ENCODE data around the gene CYP4F22. TPM values are rescaled to one million over a fixed set of nuclear protein-coding genes. Genes with fewer than 3 reads are reported as not detected.

The CYP4F22 gene
- total RNA-seq, 1 experiment from 2014 or later: 4.9 TPM

GRCh38 chr19:15587663-15588062 is 79.3 kb downstream of the CYP4F22 start:
- Histone ChIP-seq H3K9ac (ENCODE audit: low read length) (no peak overlapping the region), H3K9me3 (ENCODE audit: control insufficient read depth in 1 of 2, insufficient read depth in 1 of 2, low read depth in 1 of 2, low read length in 2 of 2) (no peaks in the 10 kb centered on the region), H2AFZ (ENCODE audit: low read depth, low read length, poor library complexity, severe bottlenecking) (no peak overlapping the region), H3K27me3 (ENCODE audit: insufficient read depth, low read length) (no peaks in the 10 kb centered on the region; the same call in 1 of the 2 replicates), H3K4me3 (replicated peaks in 1 of 2; ENCODE audit: low read depth in 1 of 2, low read length in 2 of 2) (no peak overlapping the region), H4K20me1 (ENCODE audit: insufficient read depth) (no peaks in the 10 kb centered on the region), H3K9me2 (ENCODE audit: insufficient read depth) (no peaks in the 10 kb centered on the region), H3K4me1 (ENCODE audit: control insufficient read depth in 1 of 2, insufficient read depth in 2 of 2, low read length in 2 of 2) (peaks cover 0 to 9% of the 10 kb centered on the region in 2 experiments; a peak in 1 of 4 replicates), H3K4me2 (ENCODE audit: low read length) (no peak overlapping the region), H3K36me3 (ENCODE audit: control insufficient read depth in 1 of 2, insufficient read depth in 2 of 2, low read length in 2 of 2) (no peaks in the 10 kb centered on the region), H3K27ac (ENCODE audit: low read depth, low read length) (no peak overlapping the region), H3K79me2 (ENCODE audit: insufficient read depth, low read length) (no peaks in the 10 kb centered on the region)
- intact Hi-C loops (cut with micrococcal nuclease): no loop called here
- POLR2A ChIA-PET: no interaction called here
- DNase-seq (ENCODE audit: low read depth, low spot score): no peak
- no peak for ATAC-seq
- TF ChIP-seq ZNF274 (IDR thresholded peaks at IDR 0.05; ENCODE audit: low read depth, low read length) (no peak), FOSL1 (IDR thresholded peaks at IDR 0.05; ENCODE audit: low read depth) (no peak), EGR1 (IDR thresholded peaks at IDR 0.05; ENCODE audit: low read depth) (no peak), ZFX (IDR thresholded peaks at IDR 0.05) (no peak), YY1 (IDR thresholded peaks at IDR 0.05; ENCODE audit: extremely low read depth, insufficient replicate concordance, low read depth, low read length) (no peak), TCF7L2 (IDR thresholded peaks at IDR 0.05; ENCODE audit: borderline replicate concordance, extremely low read depth, insufficient read depth, insufficient read length) (no peak), JUND (IDR thresholded peaks at IDR 0.05) (no peak), POLR2A (IDR thresholded peaks at IDR 0.05; ENCODE audit: borderline replicate concordance, extremely low read depth, insufficient read depth, insufficient read length) (no peak), RAD21 (IDR thresholded peaks at IDR 0.05; ENCODE audit: low read depth) (no peak), CBX3 (IDR thresholded peaks at IDR 0.05; ENCODE audit: low read depth) (no peak)
- TF ChIP-seq, protein P1, sequence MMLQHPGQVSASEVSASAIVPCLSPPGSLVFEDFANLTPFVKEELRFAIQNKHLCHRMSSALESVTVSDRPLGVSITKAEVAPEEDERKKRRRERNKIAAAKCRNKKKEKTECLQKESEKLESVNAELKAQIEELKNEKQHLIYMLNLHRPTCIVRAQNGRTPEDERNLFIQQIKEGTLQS (IDR thresholded peaks at IDR 0.05): no peak
- TF ChIP-seq, protein P2, sequence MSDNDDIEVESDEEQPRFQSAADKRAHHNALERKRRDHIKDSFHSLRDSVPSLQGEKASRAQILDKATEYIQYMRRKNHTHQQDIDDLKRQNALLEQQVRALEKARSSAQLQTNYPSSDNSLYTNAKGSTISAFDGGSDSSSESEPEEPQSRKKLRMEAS (IDR thresholded peaks at IDR 0.05): no peak
- no TSS peak for BruUV-seq (replicated peaks)
- RAD21 ChIA-PET (ENCODE audit: low non-redundant PET in 1 of 2, low total read pairs in 2 of 2, uncharacterized antibody in 2 of 2, unreplicated experiment in 2 of 2): interaction anchor here in 1 of 2 experiments (0.7 kb wide), 1 partner anchor 78 kb away, joined by 3 read pairs; no protein-coding TSS in a partner anchor
- CTCF ChIA-PET: interaction anchor here (1.6 kb wide), 1 partner anchor 32 kb away, joined by 4 read pairs; no protein-coding TSS in a partner anchor

- ChIA-PET CTCF (no interaction called here), RAD21 (ENCODE audit: low non-redundant PET in 1 of 2, low total read pairs in 2 of 2, uncharacterized antibody in 2 of 2, unreplicated experiment in 2 of 2) (no interaction called here), POLR2A (no interaction called here)
- Histone ChIP-seq H3K9ac (ENCODE audit: low read length) (no peak overlapping the region), H3K4me1 (ENCODE audit: control insufficient read depth in 1 of 2, insufficient read depth in 2 of 2, low read length in 2 of 2) (peaks cover 0 to 9% of the 10 kb centered on the region in 2 experiments; a peak in 2 of 4 replicates), H3K79me2 (ENCODE audit: insufficient read depth, low read length) (no peaks in the 10 kb centered on the region), H3K27ac (ENCODE audit: low read depth, low read length) (no peak overlapping the region), H2AFZ (ENCODE audit: low read depth, low read length, poor library complexity, severe bottlenecking) (no peak overlapping the region), H4K20me1 (ENCODE audit: insufficient read depth) (no peaks in the 10 kb centered on the region), H3K9me3 (ENCODE audit: control insufficient read depth in 1 of 2, insufficient read depth in 1 of 2, low read depth in 1 of 2, low read length in 2 of 2) (no peaks in the 10 kb centered on the region), H3K4me2 (ENCODE audit: low read length) (no peak overlapping the region), H3K9me2 (ENCODE audit: insufficient read depth) (no peaks in the 10 kb centered on the region), H3K27me3 (ENCODE audit: insufficient read depth, low read length) (no peaks in the 10 kb centered on the region; the same call in 1 of the 2 replicates), H3K4me3 (replicated peaks in 1 of 2; ENCODE audit: low read depth in 1 of 2, low read length in 2 of 2) (no peak overlapping the region), H3K36me3 (ENCODE audit: control insufficient read depth in 1 of 2, insufficient read depth in 2 of 2, low read length in 2 of 2) (no peaks in the 10 kb centered on the region)
- intact Hi-C loops (cut with micrococcal nuclease): no loop called here
- no peak for DNase-seq (ENCODE audit: low read depth, low spot score)
- BruUV-seq (replicated peaks): no TSS peak
- ATAC-seq: no peak
- TF ChIP-seq, protein P2 (IDR thresholded peaks at IDR 0.05): no peak
- TF ChIP-seq SRF (IDR thresholded peaks at IDR 0.05; ENCODE audit: low read depth) (no peak), EGR1 (IDR thresholded peaks at IDR 0.05; ENCODE audit: low read depth) (no peak), EZH2 (IDR thresholded peaks at IDR 0.05) (no peak), ELF1 (IDR thresholded peaks at IDR 0.05; ENCODE audit: borderline replicate concordance, low read depth) (no peak), SP1 (IDR thresholded peaks at IDR 0.05; ENCODE audit: low read depth) (no peak), RAD21 (IDR thresholded peaks at IDR 0.05; ENCODE audit: low read depth) (no peak), CEBPB (IDR thresholded peaks at IDR 0.05; ENCODE audit: low read depth) (no peak)
- TF ChIP-seq, protein P3, sequence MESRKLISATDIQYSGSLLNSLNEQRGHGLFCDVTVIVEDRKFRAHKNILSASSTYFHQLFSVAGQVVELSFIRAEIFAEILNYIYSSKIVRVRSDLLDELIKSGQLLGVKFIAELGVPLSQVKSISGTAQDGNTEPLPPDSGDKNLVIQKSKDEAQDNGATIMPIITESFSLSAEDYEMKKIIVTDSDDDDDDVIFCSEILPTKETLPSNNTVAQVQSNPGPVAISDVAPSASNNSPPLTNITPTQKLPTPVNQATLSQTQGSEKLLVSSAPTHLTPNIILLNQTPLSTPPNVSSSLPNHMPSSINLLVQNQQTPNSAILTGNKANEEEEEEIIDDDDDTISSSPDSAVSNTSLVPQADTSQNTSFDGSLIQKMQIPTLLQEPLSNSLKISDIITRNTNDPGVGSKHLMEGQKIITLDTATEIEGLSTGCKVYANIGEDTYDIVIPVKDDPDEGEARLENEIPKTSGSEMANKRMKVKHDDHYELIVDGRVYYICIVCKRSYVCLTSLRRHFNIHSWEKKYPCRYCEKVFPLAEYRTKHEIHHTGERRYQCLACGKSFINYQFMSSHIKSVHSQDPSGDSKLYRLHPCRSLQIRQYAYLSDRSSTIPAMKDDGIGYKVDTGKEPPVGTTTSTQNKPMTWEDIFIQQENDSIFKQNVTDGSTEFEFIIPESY (IDR thresholded peaks at IDR 0.05; ENCODE audit: extremely low read depth, insufficient replicate concordance, low read length): no peak
- TF ChIP-seq, protein P1 (IDR thresholded peaks at IDR 0.05): no peak
These were observed 79.9 kb downstream of the CYP4F22 start for GRCh38 chr19:15588265-15588664.

Measured in HCT116 (cell line).